Psoas muscle (tissue), 8 donors: ENCODE results near the gene SCAMP2. TPM values are rescaled to one million over a fixed set of nuclear protein-coding genes. Genes with fewer than 3 reads are reported as not detected.

Source experiments
- ATAC-seq, 4 donors: fragments of 200-7000 bp; cut with Tn5 transposase; one replicate each; pipeline ENCODE4 v1.9.1; 2020; ENCODE audit warnings: moderate library complexity in 3 of 4, mild to moderate bottlenecking in 2 of 4
- DNase-seq, 2 donors: peaks; one replicate each; pipeline ENCODE4 v3.0.0-alpha.2; 2020
- H3K27ac ChIP-seq: fragments of 200-600 bp; one replicate; pipeline ENCODE4 v1.8.0; 2022
- H3K27me3 ChIP-seq, 3 donors: fragments of 200-600 bp in 1 of 3; one replicate each; pipeline versions ENCODE4 v1.6.1 to v1.8.0; 2013 to 2022; ENCODE audit warnings: low read length in 2 of 3, mild to moderate bottlenecking in 2 of 3, moderate library complexity in 1 of 3; ENCODE audit not compliant: insufficient read depth in 3 of 3
- H3K36me3 ChIP-seq, 2 donors: fragments of 200-600 bp in 1 of 2; one replicate each; pipeline versions ENCODE4 v1.6.1 to v1.8.0; 2013 to 2022; ENCODE audit warnings: low read depth in 1 of 2, mild to moderate bottlenecking in 1 of 2, moderate library complexity in 1 of 2; ENCODE audit not compliant: insufficient read depth in 1 of 2
- H3K4me1 ChIP-seq: fragments of 200-600 bp; one replicate; pipeline ENCODE4 v1.8.0; 2022
- H3K4me3 ChIP-seq: fragments of 200-600 bp; one replicate; pipeline ENCODE4 v1.8.0; 2022; ENCODE audit warnings: mild to moderate bottlenecking
- H3K9me3 ChIP-seq: fragments of 200-600 bp; one replicate; pipeline ENCODE4 v1.8.0; 2022
- WGBS, 3 donors: extraction: QIAGEN DNeasy Blood & Tissue Kit; methylation state at CpG; one replicate each; pipeline versions ENCODE4 v1.1.6 to v1.1.7; 2013; 5-methylcytosine and 5-hydroxymethylcytosine counted together
- intact Hi-C, 2 donors: fragments of 100-400 bp; cut with DNase I; formaldehyde crosslinking; loops; one replicate each; pipeline versions ENCODE4 v1.11.0 to v1.14.2; 2022
- polyA plus RNA-seq, 3 donors: library from polyadenylated mRNA; stranded (reverse); fragments of 200-250 nt; gene quantifications; one replicate each; pipeline ENCODE4 v1.2.3, GENCODE V29; 2013
- total RNA-seq, 4 donors: library from RNA; stranded (reverse); fragmentation: NEBNext Ultra II Directional in 2 of 4; extraction: Animal tissue kit (Norgen Biotek cat#: 25700) in 2 of 4; gene quantifications; one replicate each; pipeline versions ENCODE4 v1.2.1 to v1.2.4, GENCODE V29; 2021 to 2023
- TF ChIP-seq, protein P1 (sequence below): fragments of 200-600 bp; IDR thresholded peaks from one replicate; pipeline ENCODE4 v1.8.0; 2022; ENCODE audit warnings: antibody characterized with exemption
- donor health status: healthy with polysubstance abuse.
- donor health status: DM: no; HTN: no; CAD: no; lungs with moderate emphysema.
- donor health status: Bipolar disorder and iron deficiency.
- donor health status: healthy.
- donor health status: DM: yes; HTN: yes; CAD: no.
- donor health status: DM: no; HTN: no; CAD: no.
- donor health status: DM: no; HTN: no; CAD: no.
- donor health status: DM: yes; HTN: yes; CAD: no.

Gene SCAMP2
- total and polyA plus RNA-seq, 7 donors, result 32.1 to 73.6 (median 48.6) TPM

GRCh38 chr15:74799856-74800558, 73.2 kb downstream of the SCAMP2 start:
- Histone ChIP-seq H3K4me3 (no peak overlapping the region), H3K9me3 (no peaks in the 10 kb centered on the region), H3K4me1 (peaks cover 21% of the 10 kb centered on the region), H3K36me3 (peaks cover 4 to 48% of the 10 kb centered on the region in 2 donors), H3K27ac (peak overlapping the region; percentile 65), H3K27me3 (no peaks in the 10 kb centered on the region)
- WGBS, 3 donors, result 40 to 60% (median 42%) methylated on average over 16 to 18 of the region's 18 CpGs
- intact Hi-C loops, result loop anchor here (1.0 to 2.0 kb wide), 3 partner anchors 17 to 29 kb away; partner anchors contain the start of gene CSK (in 2 of the 2)
- TF ChIP-seq, protein P1, sequence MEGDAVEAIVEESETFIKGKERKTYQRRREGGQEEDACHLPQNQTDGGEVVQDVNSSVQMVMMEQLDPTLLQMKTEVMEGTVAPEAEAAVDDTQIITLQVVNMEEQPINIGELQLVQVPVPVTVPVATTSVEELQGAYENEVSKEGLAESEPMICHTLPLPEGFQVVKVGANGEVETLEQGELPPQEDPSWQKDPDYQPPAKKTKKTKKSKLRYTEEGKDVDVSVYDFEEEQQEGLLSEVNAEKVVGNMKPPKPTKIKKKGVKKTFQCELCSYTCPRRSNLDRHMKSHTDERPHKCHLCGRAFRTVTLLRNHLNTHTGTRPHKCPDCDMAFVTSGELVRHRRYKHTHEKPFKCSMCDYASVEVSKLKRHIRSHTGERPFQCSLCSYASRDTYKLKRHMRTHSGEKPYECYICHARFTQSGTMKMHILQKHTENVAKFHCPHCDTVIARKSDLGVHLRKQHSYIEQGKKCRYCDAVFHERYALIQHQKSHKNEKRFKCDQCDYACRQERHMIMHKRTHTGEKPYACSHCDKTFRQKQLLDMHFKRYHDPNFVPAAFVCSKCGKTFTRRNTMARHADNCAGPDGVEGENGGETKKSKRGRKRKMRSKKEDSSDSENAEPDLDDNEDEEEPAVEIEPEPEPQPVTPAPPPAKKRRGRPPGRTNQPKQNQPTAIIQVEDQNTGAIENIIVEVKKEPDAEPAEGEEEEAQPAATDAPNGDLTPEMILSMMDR, result peak; percentile 97
- peak; percentile 87 to 90 (median 87) for ATAC-seq
- peak; percentile 82 to 90 for DNase-seq

- TF ChIP-seq, protein P1, result no peak
- Histone ChIP-seq H3K36me3 (peaks cover 4 to 47% of the 10 kb centered on the region in 2 donors), H3K4me3 (no peak overlapping the region), H3K27ac (peak overlapping the region; percentile 65), H3K27me3 (no peaks in the 10 kb centered on the region), H3K4me1 (peaks cover 21% of the 10 kb centered on the region), H3K9me3 (no peaks in the 10 kb centered on the region)
- 86 to 93% (median 91%) methylated on average over 16 of the region's 16 CpGs for WGBS, 3 donors
- DNase-seq (no peak), ATAC-seq (peak in 3 of 4 donors; percentile 4 to 34 (median 26))
- intact Hi-C loops, result no loop called here
Measured at GRCh38 chr15:74799255-74799855, 73.8 kb downstream of the SCAMP2 start.

DNA sequence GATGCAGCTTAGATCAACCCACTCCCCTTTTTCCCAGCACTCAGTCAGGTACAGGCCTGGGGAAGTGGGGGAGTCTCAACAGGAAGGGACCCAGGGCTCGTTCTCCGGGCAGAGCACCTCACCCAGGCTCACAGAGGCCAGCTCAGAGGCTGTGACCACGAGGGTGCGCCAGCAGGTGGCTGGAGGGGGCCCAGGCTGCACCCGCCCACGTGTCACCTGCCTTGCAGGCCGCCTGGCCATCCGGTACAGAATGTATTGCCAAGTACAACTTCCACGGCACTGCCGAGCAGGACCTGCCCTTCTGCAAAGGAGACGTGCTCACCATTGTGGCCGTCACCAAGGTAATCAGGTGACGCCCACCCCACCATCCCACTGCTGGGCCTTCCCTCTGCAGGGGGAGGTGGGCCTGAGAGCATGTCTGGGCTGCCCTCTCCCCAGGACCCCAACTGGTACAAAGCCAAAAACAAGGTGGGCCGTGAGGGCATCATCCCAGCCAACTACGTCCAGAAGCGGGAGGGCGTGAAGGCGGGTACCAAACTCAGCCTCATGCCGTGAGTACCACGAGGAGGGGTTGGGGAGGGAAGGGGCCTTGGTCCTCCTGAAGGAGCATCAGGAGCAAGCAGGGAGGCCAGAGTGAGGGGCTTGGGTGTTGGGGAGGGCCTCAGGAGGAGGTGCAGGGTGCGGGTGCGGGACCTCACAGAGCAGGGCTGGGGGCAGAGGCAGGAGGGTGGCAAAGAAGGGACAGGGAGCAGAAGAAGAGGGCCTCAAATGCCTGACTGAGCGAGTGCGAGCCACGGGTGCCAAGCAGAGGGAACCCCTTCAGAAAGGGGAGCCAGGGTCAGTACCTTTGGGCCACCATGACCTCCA, 74.5 kb downstream of the SCAMP2 start:
- Histone ChIP-seq H3K27me3 (no peaks in the 10 kb centered on the region), H3K4me1 (peaks cover 21% of the 10 kb centered on the region), H3K36me3 (peaks cover 3 to 39% of the 10 kb centered on the region in 2 donors), H3K27ac (peak overlapping the region; percentile 65), H3K9me3 (no peaks in the 10 kb centered on the region), H3K4me3 (no peak overlapping the region)
- intact Hi-C loops, result no loop called here
- TF ChIP-seq, protein P1, result peak; percentile 26
- peak; percentile 51 to 85 for DNase-seq
- peak; percentile 83 to 88 (median 88) for ATAC-seq
- 61 to 72% (median 61%) methylated on average over 21 to 25 of the region's 25 CpGs for WGBS, 3 donors

DNA sequence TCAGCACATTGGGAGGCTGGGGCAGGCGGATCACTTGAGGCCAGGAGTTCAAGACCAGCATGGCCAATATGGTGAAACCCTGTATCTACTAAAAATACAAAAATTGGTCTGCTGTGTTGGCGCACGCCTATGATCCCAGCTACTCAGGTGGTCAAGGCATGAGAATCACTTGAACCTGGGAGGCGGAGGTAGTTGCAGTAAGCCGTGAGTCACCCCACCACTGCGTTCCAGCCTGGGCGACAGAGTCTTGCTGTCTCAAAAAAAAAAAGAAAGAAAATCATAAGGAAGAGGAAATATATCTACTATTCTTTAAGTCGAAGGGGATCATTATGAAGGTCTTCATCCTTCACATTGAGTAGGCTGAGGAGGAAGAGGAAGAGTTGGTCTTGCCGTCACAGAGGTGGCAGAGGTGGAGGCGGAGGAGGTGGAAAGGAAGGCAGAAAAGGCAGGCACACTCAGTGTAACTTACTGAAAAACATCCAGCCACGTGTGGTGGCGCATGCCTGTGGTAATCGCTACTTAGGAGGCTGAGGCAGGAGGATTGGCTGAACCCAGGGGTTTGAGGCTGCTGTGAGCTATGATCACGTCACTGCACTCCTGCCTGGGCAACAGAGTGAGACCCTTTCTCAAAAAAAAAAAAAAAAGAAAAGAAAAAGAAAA, 77.1 kb downstream of the SCAMP2 start:
- Histone ChIP-seq H3K9me3 (no peaks in the 10 kb centered on the region), H3K27ac (no peak overlapping the region), H3K4me3 (no peak overlapping the region), H3K36me3 (peaks cover 0 to 14% of the 10 kb centered on the region in 2 donors), H3K27me3 (no peaks in the 10 kb centered on the region), H3K4me1 (peaks cover 34% of the 10 kb centered on the region)
- ATAC-seq (no peak), DNase-seq (no peak)
- TF ChIP-seq, protein P1, result no peak
- intact Hi-C loops, result no loop called here
- WGBS, 3 donors, result 93 to 95% (median 94%) methylated on average over 14 of the region's 14 CpGs
